ENCODE measurements around the gene TMEM14B.
"Not testable (repeated sequence)": the region's sequence is repeated elsewhere in the genome, so short reads cannot be mapped to it uniquely, and the experiment has no call there.

The TMEM14B gene

GRCh38 chr6:10747251-10747972, at the start of gene TMEM14B:
Gene TMEM14B (plus strand): TSS chr6:10747805. CDS start chr6:10749246, 1,441 bp downstream.
- peak; percentile 99 for DNase-seq

GRCh38 chr6:10713962-10714361, 33.6 kb upstream of the TMEM14B start:
- no peak for DNase-seq

GRCh38 chr6:10719296-10719963, 28.2 kb upstream of the TMEM14B start:
- peak; percentile 57 for DNase-seq

GRCh38 chr6:10719964-10720264, 27.7 kb upstream of the TMEM14B start:
- no peak for DNase-seq

GRCh38 chr6:10720265-10720959, 27.2 kb upstream of the TMEM14B start:
- peak; percentile 70 for DNase-seq

- peak; percentile 46 for DNase-seq
These were observed 26.4 kb upstream of the TMEM14B start for GRCh38 chr6:10720960-10721849.

GRCh38 chr6:10721850-10722569, 25.6 kb upstream of the TMEM14B start:
- peak; percentile 19 for DNase-seq

- DNase-seq = no peak
These were observed 25.1 kb upstream of the TMEM14B start for GRCh38 chr6:10722570-10722819.

- DNase-seq = peak; percentile 93
These were observed 24.6 kb upstream of the TMEM14B start, which contains the start of gene TMEM14C for GRCh38 chr6:10722820-10723566. Gene TMEM14C (plus strand): TSS chr6:10723070. CDS start chr6:10724614, 1,544 bp downstream.

- DNase-seq = no peak
These were observed 24.1 kb upstream of the TMEM14B start for GRCh38 chr6:10723567-10723881.

GRCh38 chr6:10725044-10725443, 22.6 kb upstream of the TMEM14B start:
- DNase-seq = no peak

- no peak for DNase-seq
These were observed 21.9 kb upstream of the TMEM14B start for GRCh38 chr6:10725716-10726115.

GRCh38 chr6:10730254-10730653, 17.4 kb upstream of the TMEM14B start:
- no peak for DNase-seq

- DNase-seq = no peak
These were observed 14.4 kb upstream of the TMEM14B start for GRCh38 chr6:10733151-10733715.

GRCh38 chr6:10733863-10734262, 13.7 kb upstream of the TMEM14B start:
- DNase-seq = no peak

GRCh38 chr6:10736731-10737130, 10.9 kb upstream of the TMEM14B start:
- no peak for DNase-seq

- no peak for DNase-seq
These were observed 7.5 kb upstream of the TMEM14B start for GRCh38 chr6:10740061-10740460.

GRCh38 chr6:10741643-10742042, 6.0 kb upstream of the TMEM14B start:
- DNase-seq = not testable (repeated sequence)

- no peak for DNase-seq
These were observed 5.4 kb upstream of the TMEM14B start for GRCh38 chr6:10742251-10742650.

- DNase-seq = no peak
These were observed 4.1 kb upstream of the TMEM14B start for GRCh38 chr6:10743515-10743914.

- no peak for DNase-seq
These were observed 2.5 kb upstream of the TMEM14B start for GRCh38 chr6:10745116-10745515.

GRCh38 chr6:10746915-10747250, 722 bp upstream of the TMEM14B start:
- no peak for DNase-seq

Measured in activated CD4-positive, alpha-beta T cell treated with anti-CD3 and anti-CD28 coated beads, Interleukin-10, Interleukin-2, amounts not matched to agents 100 ng/mL and 50 ng/mL, durations not matched to agents 16 hours and 8 hours (primary cell).